HFF-Myc (cell line): ENCODE measurements around the gene ALK.

Experiments
- DNase-seq: peaks from one replicate; pipeline ENCODE4 v3.0.0-alpha.2; 2011; ENCODE audit warnings: low read depth; ENCODE audit errors: extremely low read depth
- H3K4me3 ChIP-seq: replicated peaks from 2 replicates; pipeline ENCODE4 v1.5.1; 2011; ENCODE audit warnings: low read depth, mild to moderate bottlenecking, control low read depth, low read length
- CTCF ChIP-seq: IDR thresholded peaks from 2 replicates; pipeline ENCODE4 v1.5.1; 2012; ENCODE audit warnings: mild to moderate bottlenecking, low read depth, low read length, control low read depth; ENCODE audit errors: missing control alignments

The ALK gene

GRCh38 chr2:29700560-29700959 lies 220.8 kb downstream of the ALK start:
- no peak for TF ChIP-seq CTCF
- H3K4me3 ChIP-seq, result no peak overlapping the region
- no peak for DNase-seq

GRCh38 chr2:29699045-29699444 lies 222.3 kb downstream of the ALK start:
- TF ChIP-seq CTCF, result no peak
- no peak for DNase-seq
- no peak overlapping the region for H3K4me3 ChIP-seq

GRCh38 chr2:29698216-29698615 lies 223.2 kb downstream of the ALK start:
- no peak for TF ChIP-seq CTCF
- no peak for DNase-seq
- no peak overlapping the region for H3K4me3 ChIP-seq

GRCh38 chr2:29697715-29698114 lies 223.7 kb downstream of the ALK start:
- no peak for DNase-seq
- H3K4me3 ChIP-seq, result no peak overlapping the region
- TF ChIP-seq CTCF, result no peak

- no peak for DNase-seq
- H3K4me3 ChIP-seq, result no peak overlapping the region
- no peak for TF ChIP-seq CTCF
These were observed 224.2 kb downstream of the ALK start for GRCh38 chr2:29697181-29697580.

- H3K4me3 ChIP-seq, result no peak overlapping the region
- no peak for DNase-seq
- TF ChIP-seq CTCF, result no peak
These were observed 226.6 kb downstream of the ALK start for GRCh38 chr2:29694741-29695140.

GRCh38 chr2:29691391-29691950 lies 229.9 kb downstream of the ALK start:
- no peak for DNase-seq
- H3K4me3 ChIP-seq, result no peak overlapping the region
- TF ChIP-seq CTCF, result no peak
